Right forelimb (tissue), 1 donor: Measurements from ENCODE around the gene POU2AF3.
"Not testable (repeated sequence)": the region's sequence is repeated elsewhere in the genome, so short reads cannot be mapped to it uniquely, and the experiment has no call there.

Experiments used
- DNase-seq: peaks from one replicate; pipeline ENCODE4 v3.0.0-alpha.2; 2018

Gene POU2AF3

GRCh38 chr11:111298413-111299100 lies at the start of gene POU2AF3:
Gene POU2AF3 (plus strand): TSS chr11:111298546. CDS start chr11:111298582, 36 bp downstream.
- DNase-seq: no peak

GRCh38 chr11:111250936-111251335 lies 47.4 kb upstream of the POU2AF3 start:
- no peak for DNase-seq

GRCh38 chr11:111253131-111253530 lies 45.2 kb upstream of the POU2AF3 start:
- no peak for DNase-seq

GRCh38 chr11:111253630-111254029 lies 44.7 kb upstream of the POU2AF3 start:
- DNase-seq: no peak

- no peak for DNase-seq
These were observed 40.3 kb upstream of the POU2AF3 start for GRCh38 chr11:111258046-111258445.

- no peak for DNase-seq
These were observed 38.5 kb upstream of the POU2AF3 start for GRCh38 chr11:111259896-111260295.

- no peak for DNase-seq
These were observed 37.5 kb upstream of the POU2AF3 start for GRCh38 chr11:111260811-111261210.

- no peak for DNase-seq
These were observed 33.7 kb upstream of the POU2AF3 start for GRCh38 chr11:111264646-111265045.

GRCh38 chr11:111265421-111265820 lies 32.9 kb upstream of the POU2AF3 start:
- DNase-seq: no peak

- not testable (repeated sequence) for DNase-seq
These were observed 30.0 kb upstream of the POU2AF3 start for GRCh38 chr11:111268303-111268702.

GRCh38 chr11:111269146-111269868 lies 29.0 kb upstream of the POU2AF3 start:
- no peak for DNase-seq

- no peak for DNase-seq
These were observed 25.9 kb upstream of the POU2AF3 start for GRCh38 chr11:111272420-111272819.

GRCh38 chr11:111282562-111283075 lies 15.7 kb upstream of the POU2AF3 start:
- DNase-seq: no peak

GRCh38 chr11:111283945-111284481 lies 14.3 kb upstream of the POU2AF3 start:
- no peak for DNase-seq

GRCh38 chr11:111285189-111286091 lies 12.9 kb upstream of the POU2AF3 start:
- DNase-seq: no peak

- DNase-seq: no peak
These were observed 6.6 kb upstream of the POU2AF3 start for GRCh38 chr11:111291764-111292163.

GRCh38 chr11:111292408-111292807 lies 5.9 kb upstream of the POU2AF3 start:
- DNase-seq: not testable (repeated sequence)

- no peak for DNase-seq
These were observed 2.1 kb upstream of the POU2AF3 start for GRCh38 chr11:111296196-111296595.

- no peak for DNase-seq
These were observed 650 bp upstream of the POU2AF3 start for GRCh38 chr11:111297696-111298095.

GRCh38 chr11:111299101-111300026 lies 1.0 kb downstream of the POU2AF3 start:
- DNase-seq: peak; percentile 80

GRCh38 chr11:111300569-111300968 lies 2.2 kb downstream of the POU2AF3 start:
- no peak for DNase-seq
